ENCODE results near the gene SDCBP2. TPM values are rescaled to one million over a fixed set of nuclear protein-coding genes. Genes with fewer than 3 reads are reported as not detected.

The SDCBP2 gene
- total RNA-seq, 1 donor from 2014 or later: 4.6 TPM

DNA sequence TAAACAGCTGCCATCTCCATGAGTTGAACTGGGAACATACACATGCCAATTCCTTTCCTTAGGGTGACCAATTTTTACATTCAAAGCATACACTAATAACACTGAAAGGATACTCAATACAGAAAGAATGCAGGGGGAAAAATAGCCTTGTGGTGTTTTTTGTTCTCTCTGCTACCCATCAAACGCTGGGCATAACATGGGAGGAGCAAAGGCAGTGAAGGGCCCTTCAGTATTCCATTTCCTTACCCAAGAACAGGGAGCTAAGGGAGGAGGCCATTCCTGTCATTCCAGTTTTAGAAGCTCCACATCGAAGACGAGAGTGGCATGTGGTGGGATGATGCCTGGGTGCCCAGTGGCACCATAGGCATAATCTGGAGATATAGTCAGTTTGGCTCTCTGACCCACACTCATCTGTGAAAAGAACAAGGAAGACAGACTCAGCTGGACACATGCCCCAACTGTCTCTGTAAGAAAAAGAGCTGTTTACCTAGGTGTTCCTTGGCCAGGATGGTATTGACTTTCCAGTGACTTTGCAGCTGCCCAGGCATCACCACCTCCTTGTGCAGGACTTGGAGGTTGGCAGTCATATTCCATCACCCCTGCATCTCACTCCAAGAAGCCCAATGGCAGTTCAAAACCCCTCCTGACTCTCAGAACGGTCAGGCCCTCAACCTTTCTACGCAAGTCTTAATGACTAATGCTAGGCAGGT, 43.0 kb upstream of the SDCBP2 start:
- Histone ChIP-seq H3K4me1 (ENCODE audit: insufficient read depth, low read length) (peaks cover 29% of the 10 kb centered on the region), H3K79me2 (ENCODE audit: insufficient read depth, low read length) (peaks cover 64% of the 10 kb centered on the region), H3K27me3 (ENCODE audit: insufficient read depth, low read length) (no peaks in the 10 kb centered on the region), H3K4me2 (ENCODE audit: low read length) (no peak overlapping the region), H3K9ac (ENCODE audit: low read length) (no peak overlapping the region), H3K4me3 (ENCODE audit: insufficient read depth, low read depth, low read length) (no peak overlapping the region), H2AFZ (ENCODE audit: low read depth, low read length) (no peak overlapping the region), H4K20me1 (ENCODE audit: insufficient read depth, low read length) (peaks cover 83% of the 10 kb centered on the region), H3K9me3 (ENCODE audit: insufficient read depth, low read depth, low read length) (no peaks in the 10 kb centered on the region), H3K36me3 (ENCODE audit: insufficient read depth, low read length) (peaks cover 40% of the 10 kb centered on the region), H3K27ac (ENCODE audit: low read depth, low read length) (no peak overlapping the region)
- TF ChIP-seq EZH2 (IDR thresholded peaks at IDR 0.05; ENCODE audit: insufficient read depth, low read length): no peak
- TF ChIP-seq, protein P1, sequence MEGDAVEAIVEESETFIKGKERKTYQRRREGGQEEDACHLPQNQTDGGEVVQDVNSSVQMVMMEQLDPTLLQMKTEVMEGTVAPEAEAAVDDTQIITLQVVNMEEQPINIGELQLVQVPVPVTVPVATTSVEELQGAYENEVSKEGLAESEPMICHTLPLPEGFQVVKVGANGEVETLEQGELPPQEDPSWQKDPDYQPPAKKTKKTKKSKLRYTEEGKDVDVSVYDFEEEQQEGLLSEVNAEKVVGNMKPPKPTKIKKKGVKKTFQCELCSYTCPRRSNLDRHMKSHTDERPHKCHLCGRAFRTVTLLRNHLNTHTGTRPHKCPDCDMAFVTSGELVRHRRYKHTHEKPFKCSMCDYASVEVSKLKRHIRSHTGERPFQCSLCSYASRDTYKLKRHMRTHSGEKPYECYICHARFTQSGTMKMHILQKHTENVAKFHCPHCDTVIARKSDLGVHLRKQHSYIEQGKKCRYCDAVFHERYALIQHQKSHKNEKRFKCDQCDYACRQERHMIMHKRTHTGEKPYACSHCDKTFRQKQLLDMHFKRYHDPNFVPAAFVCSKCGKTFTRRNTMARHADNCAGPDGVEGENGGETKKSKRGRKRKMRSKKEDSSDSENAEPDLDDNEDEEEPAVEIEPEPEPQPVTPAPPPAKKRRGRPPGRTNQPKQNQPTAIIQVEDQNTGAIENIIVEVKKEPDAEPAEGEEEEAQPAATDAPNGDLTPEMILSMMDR (IDR thresholded peaks at IDR 0.05; ENCODE audit: insufficient read depth, low read depth, low read length): no peak
- H3K4me3 Mint-ChIP-seq (ENCODE audit: unreplicated experiment): no peak overlapping the region
- DNase-seq (ENCODE audit: low read depth) (no peak), FAIRE-seq (no peak)
- H3K9me3 Mint-ChIP-seq (ENCODE audit: unreplicated experiment): no peaks in the 10 kb centered on the region
- peaks cover 19% of the 10 kb centered on the region for H3K36me3 Mint-ChIP-seq (ENCODE audit: low read depth, unreplicated experiment)
- no peaks in the 10 kb centered on the region for H3K27me3 Mint-ChIP-seq (ENCODE audit: low read depth, unreplicated experiment)
- H3K4me1 Mint-ChIP-seq (ENCODE audit: low read depth, unreplicated experiment): peaks cover 70% of the 10 kb centered on the region
- H3K27ac Mint-ChIP-seq (ENCODE audit: unreplicated experiment): no peak overlapping the region

DNA sequence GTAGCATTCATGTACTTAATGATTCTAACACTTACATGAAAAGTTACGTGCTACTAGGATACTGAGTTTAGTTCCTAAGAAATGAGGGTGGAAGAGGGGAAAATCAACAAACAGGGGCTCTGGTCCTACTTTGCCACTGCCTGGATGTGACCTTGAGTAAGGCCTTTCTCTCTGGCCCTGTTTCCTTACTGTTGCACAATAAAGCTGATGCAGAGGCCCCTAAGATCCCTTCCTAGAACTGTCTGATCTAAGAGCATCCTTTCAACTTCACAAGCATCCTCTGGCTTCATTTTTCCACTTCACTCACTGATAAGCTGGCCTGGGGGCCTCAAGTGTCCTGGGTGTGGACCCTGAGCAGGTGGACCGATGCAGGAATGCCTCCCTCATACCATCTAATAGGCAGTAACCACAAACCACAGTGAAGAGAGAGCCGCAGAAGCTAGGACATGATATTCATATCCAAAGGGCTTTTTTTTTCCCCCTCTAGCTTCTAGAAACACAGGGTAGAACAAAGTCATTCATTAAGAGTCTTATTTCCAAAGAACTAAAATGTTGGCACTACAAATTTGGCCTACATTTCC, 42.4 kb upstream of the SDCBP2 start:
- Mint-ChIP-seq H3K4me1 (ENCODE audit: low read depth, unreplicated experiment) (peaks cover 66% of the 10 kb centered on the region), H3K9me3 (ENCODE audit: unreplicated experiment) (no peaks in the 10 kb centered on the region), H3K36me3 (ENCODE audit: low read depth, unreplicated experiment) (peaks cover 19% of the 10 kb centered on the region), H3K27me3 (ENCODE audit: low read depth, unreplicated experiment) (no peaks in the 10 kb centered on the region), H3K4me3 (ENCODE audit: unreplicated experiment) (peak overlapping the region; percentile 54), H3K27ac (ENCODE audit: unreplicated experiment) (no peak overlapping the region)
- peaks cover 29% of the 10 kb centered on the region for H3K4me1 ChIP-seq (ENCODE audit: insufficient read depth, low read length)
- peaks cover 58% of the 10 kb centered on the region for H3K79me2 ChIP-seq (ENCODE audit: insufficient read depth, low read length)
- no peaks in the 10 kb centered on the region for H3K9me3 ChIP-seq (ENCODE audit: insufficient read depth, low read depth, low read length)
- H3K36me3 ChIP-seq (ENCODE audit: insufficient read depth, low read length): peaks cover 41% of the 10 kb centered on the region
- H3K4me3 ChIP-seq (ENCODE audit: insufficient read depth, low read depth, low read length): no peak overlapping the region
- peak overlapping the region; percentile 4 for H3K27ac ChIP-seq (ENCODE audit: low read depth, low read length)
- no peak overlapping the region for H2AFZ ChIP-seq (ENCODE audit: low read depth, low read length)
- H3K27me3 ChIP-seq (ENCODE audit: insufficient read depth, low read length): no peaks in the 10 kb centered on the region
- TF ChIP-seq, protein P1 (IDR thresholded peaks at IDR 0.05; ENCODE audit: insufficient read depth, low read depth, low read length): no peak
- no peak for TF ChIP-seq EZH2 (IDR thresholded peaks at IDR 0.05; ENCODE audit: insufficient read depth, low read length)
- peaks cover 76% of the 10 kb centered on the region for H4K20me1 ChIP-seq (ENCODE audit: insufficient read depth, low read length)
- FAIRE-seq (no peak), DNase-seq (ENCODE audit: low read depth) (no peak)
- H3K4me2 ChIP-seq (ENCODE audit: low read length): no peak overlapping the region
- H3K9ac ChIP-seq (ENCODE audit: low read length): no peak overlapping the region

All from astrocyte (in vitro differentiated cells and primary cell).